ENCODE results near the gene FSCB.

FSCB gene, protein sequence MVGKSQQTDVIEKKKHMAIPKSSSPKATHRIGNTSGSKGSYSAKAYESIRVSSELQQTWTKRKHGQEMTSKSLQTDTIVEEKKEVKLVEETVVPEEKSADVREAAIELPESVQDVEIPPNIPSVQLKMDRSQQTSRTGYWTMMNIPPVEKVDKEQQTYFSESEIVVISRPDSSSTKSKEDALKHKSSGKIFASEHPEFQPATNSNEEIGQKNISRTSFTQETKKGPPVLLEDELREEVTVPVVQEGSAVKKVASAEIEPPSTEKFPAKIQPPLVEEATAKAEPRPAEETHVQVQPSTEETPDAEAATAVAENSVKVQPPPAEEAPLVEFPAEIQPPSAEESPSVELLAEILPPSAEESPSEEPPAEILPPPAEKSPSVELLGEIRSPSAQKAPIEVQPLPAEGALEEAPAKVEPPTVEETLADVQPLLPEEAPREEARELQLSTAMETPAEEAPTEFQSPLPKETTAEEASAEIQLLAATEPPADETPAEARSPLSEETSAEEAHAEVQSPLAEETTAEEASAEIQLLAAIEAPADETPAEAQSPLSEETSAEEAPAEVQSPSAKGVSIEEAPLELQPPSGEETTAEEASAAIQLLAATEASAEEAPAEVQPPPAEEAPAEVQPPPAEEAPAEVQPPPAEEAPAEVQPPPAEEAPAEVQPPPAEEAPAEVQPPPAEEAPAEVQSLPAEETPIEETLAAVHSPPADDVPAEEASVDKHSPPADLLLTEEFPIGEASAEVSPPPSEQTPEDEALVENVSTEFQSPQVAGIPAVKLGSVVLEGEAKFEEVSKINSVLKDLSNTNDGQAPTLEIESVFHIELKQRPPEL

GRCh38 chr14:44507183-44507582, at the start of gene FSCB:
Gene FSCB (minus strand): TSS chr14:44507283. CDS start chr14:44506987, 296 bp downstream.
- H3K36me3 Mint-ChIP-seq (ENCODE audit: low read depth), result no peaks in the 10 kb centered on the region
- H3K4me1 Mint-ChIP-seq, result no peaks in the 10 kb centered on the region
- H3K4me3 Mint-ChIP-seq, result no peak within 1 kb of the TSS
- H3K9me3 Mint-ChIP-seq, result peaks cover 4% of the 10 kb centered on the region
- TF ChIP-seq CTCF (IDR thresholded peaks at IDR 0.05; ENCODE audit: unreplicated experiment in 3 of 3), result no peak
- H3K27me3 Mint-ChIP-seq (ENCODE audit: low read depth), result no peaks in the 10 kb centered on the region
- no peak within 1 kb of the TSS for H3K27ac Mint-ChIP-seq

DNA sequence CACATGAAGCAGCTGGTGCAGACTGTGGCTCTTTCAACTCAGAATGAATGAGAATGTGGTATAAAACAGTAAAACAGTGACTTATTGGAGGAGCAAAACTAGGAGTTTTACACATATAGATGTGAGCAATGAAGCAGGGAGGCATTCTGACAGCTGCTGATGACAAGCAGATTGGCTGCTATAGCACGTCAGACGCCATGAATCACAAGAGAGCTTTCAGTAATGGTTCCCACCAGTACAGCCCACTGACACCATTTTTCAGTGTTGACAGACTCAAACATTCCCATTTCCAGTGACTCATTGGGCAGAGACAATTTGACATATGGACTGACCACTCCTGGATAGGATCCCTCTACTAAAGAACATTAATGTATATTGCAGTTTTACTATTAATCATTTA, 24.6 kb upstream of the FSCB start:
- H3K36me3 Mint-ChIP-seq (ENCODE audit: low read depth), result no peaks in the 10 kb centered on the region
- H3K4me1 Mint-ChIP-seq, result peaks cover 10% of the 10 kb centered on the region
- H3K9me3 Mint-ChIP-seq, result no peaks in the 10 kb centered on the region
- TF ChIP-seq CTCF (IDR thresholded peaks at IDR 0.05; ENCODE audit: unreplicated experiment in 3 of 3), result no peak
- no peaks in the 10 kb centered on the region for H3K27me3 Mint-ChIP-seq (ENCODE audit: low read depth)
- H3K4me3 Mint-ChIP-seq, result no peak overlapping the region
- no peak overlapping the region for H3K27ac Mint-ChIP-seq

DNA sequence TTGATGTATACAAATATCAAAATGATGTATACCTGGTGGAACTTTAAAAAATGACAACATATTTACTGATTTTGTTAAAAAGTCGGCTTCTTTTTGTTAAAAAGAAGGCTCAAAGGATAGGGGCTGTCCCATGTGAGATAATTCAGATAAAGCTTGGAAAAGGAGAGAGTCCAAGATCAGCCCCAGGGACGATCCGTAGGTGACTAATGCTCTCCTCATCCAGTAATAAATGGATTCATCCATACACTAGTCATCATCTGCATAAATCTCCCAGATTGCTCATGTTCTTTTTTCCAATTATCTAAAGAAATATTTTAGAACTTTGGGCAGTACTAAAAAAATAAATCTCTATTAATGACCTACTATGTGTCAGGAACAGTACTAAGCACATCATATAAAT, 23.4 kb upstream of the FSCB start:
- Mint-ChIP-seq H3K36me3 (ENCODE audit: low read depth) (no peaks in the 10 kb centered on the region), H3K4me1 (peaks cover 10% of the 10 kb centered on the region), H3K9me3 (no peaks in the 10 kb centered on the region), H3K27me3 (ENCODE audit: low read depth) (no peaks in the 10 kb centered on the region), H3K4me3 (no peak overlapping the region), H3K27ac (no peak overlapping the region)
- TF ChIP-seq CTCF (IDR thresholded peaks at IDR 0.05; ENCODE audit: unreplicated experiment in 3 of 3), result no peak

DNA sequence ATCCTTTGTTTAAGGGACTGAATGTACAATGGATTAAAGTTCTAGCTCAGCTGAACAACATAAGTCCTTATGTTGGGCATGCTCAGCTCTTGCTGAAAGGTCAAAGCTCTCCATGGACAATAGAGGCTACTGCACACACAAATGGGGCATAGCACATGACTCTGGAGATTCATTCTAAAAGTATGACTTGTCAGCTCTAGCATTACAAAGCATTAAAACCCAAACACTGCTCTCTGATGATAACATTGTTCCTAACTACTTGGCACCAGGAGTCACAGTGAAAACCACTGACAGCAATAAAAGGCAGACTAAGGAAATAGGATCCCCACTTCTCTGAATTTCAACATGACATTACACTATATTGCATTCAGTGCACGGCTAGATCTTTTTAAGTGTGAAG, 21.9 kb upstream of the FSCB start:
- Mint-ChIP-seq H3K4me3 (no peak overlapping the region), H3K27ac (no peak overlapping the region), H3K9me3 (no peaks in the 10 kb centered on the region), H3K36me3 (ENCODE audit: low read depth) (no peaks in the 10 kb centered on the region), H3K4me1 (peaks cover 10% of the 10 kb centered on the region), H3K27me3 (ENCODE audit: low read depth) (no peaks in the 10 kb centered on the region)
- TF ChIP-seq CTCF (IDR thresholded peaks at IDR 0.05; ENCODE audit: unreplicated experiment in 3 of 3), result no peak

- TF ChIP-seq CTCF (IDR thresholded peaks at IDR 0.05; ENCODE audit: unreplicated experiment in 3 of 3), result no peak
- no peaks in the 10 kb centered on the region for H3K9me3 Mint-ChIP-seq
- H3K4me1 Mint-ChIP-seq, result peaks cover 10% of the 10 kb centered on the region
- no peaks in the 10 kb centered on the region for H3K36me3 Mint-ChIP-seq (ENCODE audit: low read depth)
- no peaks in the 10 kb centered on the region for H3K27me3 Mint-ChIP-seq (ENCODE audit: low read depth)
- H3K27ac Mint-ChIP-seq, result no peak overlapping the region
- no peak overlapping the region for H3K4me3 Mint-ChIP-seq
Observed at GRCh38 chr14:44528180-44528579, 21.1 kb upstream of the FSCB start.
